Mesenchymal stem cell (in vitro differentiated cells and primary cell): ENCODE measurements around the gene FBXW5.

Experiments used
- DNase-seq: peaks from one replicate; pipeline ENCODE4 v3.0.0-alpha.2; 2013
- H2AFZ ChIP-seq: one replicate; pipeline ENCODE4 v1.6.1; 2013; ENCODE audit warnings: low read depth, mild to moderate bottlenecking, control low read depth, inconsistent platforms, low read length, moderate library complexity
- H2AK5ac ChIP-seq: 2 replicates; pipeline ENCODE4 v1.6.1; 2013; ENCODE audit warnings: low read length, moderate library complexity, mild to moderate bottlenecking, inconsistent platforms; ENCODE audit not compliant: severe bottlenecking
- H2BK120ac ChIP-seq: one replicate; pipeline ENCODE4 v1.6.1; 2013; ENCODE audit warnings: low read depth, mild to moderate bottlenecking, inconsistent platforms, low read length, moderate library complexity
- H2BK12ac ChIP-seq, 2 experiments: one replicate each; pipeline ENCODE4 v1.6.1; 2013; ENCODE audit warnings: inconsistent platforms in 2 of 2, low read length in 2 of 2, mild to moderate bottlenecking in 2 of 2, moderate library complexity in 2 of 2, control low read depth in 1 of 2
- H2BK15ac ChIP-seq: one replicate; pipeline ENCODE4 v1.6.1; 2013; ENCODE audit warnings: mild to moderate bottlenecking, low read depth, inconsistent platforms; ENCODE audit not compliant: poor library complexity, severe bottlenecking
- H2BK5ac ChIP-seq: 2 replicates; pipeline ENCODE4 v1.6.1; 2013; ENCODE audit warnings: low read depth, mild to moderate bottlenecking, low read length, control low read depth, inconsistent platforms; ENCODE audit not compliant: poor library complexity, severe bottlenecking
- H3K14ac ChIP-seq, 2 experiments: one replicate each; pipeline ENCODE4 v1.6.1; 2013; ENCODE audit warnings: inconsistent platforms in 2 of 2, low read length in 2 of 2, control low read depth in 1 of 2, mild to moderate bottlenecking in 1 of 2, moderate library complexity in 1 of 2
- H3K18ac ChIP-seq, 2 experiments: one replicate each; pipeline ENCODE4 v1.6.1; 2013; ENCODE audit warnings: inconsistent platforms in 2 of 2, low read length in 2 of 2, control low read depth in 1 of 2, low read depth in 1 of 2, mild to moderate bottlenecking in 1 of 2
- H3K23ac ChIP-seq, 2 experiments: one replicate each; pipeline ENCODE4 v1.6.1; 2013; ENCODE audit warnings: inconsistent platforms in 2 of 2, low read length in 2 of 2, mild to moderate bottlenecking in 2 of 2, moderate library complexity in 2 of 2, control low read depth in 1 of 2
- H3K27ac ChIP-seq: 2 replicates; pipeline ENCODE4 v1.5.1; 2013; ENCODE audit warnings: mild to moderate bottlenecking, moderate library complexity, low read length, control low read depth, inconsistent platforms; ENCODE audit not compliant: poor library complexity, severe bottlenecking
- H3K27me3 ChIP-seq, 2 experiments: 2 replicates each; pipeline versions ENCODE4 v1.6.1 to v1.7.0; 2013; ENCODE audit warnings: low read length in 2 of 2, mild to moderate bottlenecking in 2 of 2, moderate library complexity in 2 of 2, control low read depth in 1 of 2, inconsistent platforms in 1 of 2; ENCODE audit not compliant: control insufficient read depth in 1 of 2, insufficient read depth in 1 of 2
- H3K36me3 ChIP-seq, 2 experiments: 2 replicates each; pipeline versions ENCODE4 v1.6.1 to v1.7.0; 2013; ENCODE audit warnings: low read length in 2 of 2, control low read depth in 1 of 2, inconsistent platforms in 1 of 2, low read depth in 1 of 2, mild to moderate bottlenecking in 1 of 2; ENCODE audit not compliant: insufficient read depth in 2 of 2, control insufficient read depth in 1 of 2
- H3K4ac ChIP-seq, 2 experiments: one replicate each; pipeline ENCODE4 v1.6.1; 2013; ENCODE audit warnings: inconsistent platforms in 2 of 2, low read length in 2 of 2, mild to moderate bottlenecking in 2 of 2, moderate library complexity in 2 of 2, control low read depth in 1 of 2, low read depth in 1 of 2
- H3K4me1 ChIP-seq: 2 replicates; pipeline ENCODE4 v1.6.1; 2013; ENCODE audit warnings: low read depth, low read length, control low read depth; ENCODE audit not compliant: control insufficient read depth, insufficient read depth
- H3K4me2 ChIP-seq: 2 replicates; pipeline ENCODE4 v1.6.1; 2013; ENCODE audit warnings: low read length, mild to moderate bottlenecking, inconsistent platforms; ENCODE audit not compliant: poor library complexity, severe bottlenecking
- H3K4me3 ChIP-seq, 2 experiments: 2 replicates each; pipeline versions ENCODE4 v1.5.1 to v1.7.0; 2013; ENCODE audit warnings: low read length in 2 of 2, mild to moderate bottlenecking in 2 of 2, control low read depth in 1 of 2, low read depth in 1 of 2; ENCODE audit not compliant: insufficient read depth in 1 of 2
- H3K79me1 ChIP-seq: replicated peaks from 2 replicates; pipeline ENCODE4 v1.6.1; 2013; ENCODE audit warnings: mild to moderate bottlenecking, control low read depth, low read length, inconsistent platforms; ENCODE audit not compliant: poor library complexity, severe bottlenecking
- H3K9ac ChIP-seq: 2 replicates; pipeline ENCODE4 v1.7.0; 2013; ENCODE audit warnings: mild to moderate bottlenecking, low read length, moderate library complexity
- H3K9me3 ChIP-seq: 2 replicates; pipeline ENCODE4 v1.7.0; 2013; ENCODE audit warnings: mild to moderate bottlenecking, low read length; ENCODE audit not compliant: control insufficient read depth
- H4K8ac ChIP-seq: one replicate; pipeline ENCODE4 v1.6.1; 2013; ENCODE audit warnings: inconsistent platforms, mild to moderate bottlenecking, low read length, moderate library complexity
- H4K91ac ChIP-seq: one replicate; pipeline ENCODE4 v1.6.1; 2013; ENCODE audit warnings: mild to moderate bottlenecking, low read length, inconsistent platforms
- WGBS: methylation state at CpG from one replicate; pipeline ENCODE4 v1.1.7; 2013; ENCODE audit warnings: mixed read lengths; 5-methylcytosine and 5-hydroxymethylcytosine counted together

Gene FBXW5

GRCh38 chr9:136920734-136921231, 23.8 kb downstream of the FBXW5 start:
- no peak overlapping the region for H2BK12ac ChIP-seq
- no peak overlapping the region for H2BK15ac ChIP-seq
- no peak overlapping the region for H3K14ac ChIP-seq
- no peak overlapping the region for H3K23ac ChIP-seq
- H2BK5ac ChIP-seq, result no peak overlapping the region
- H3K4me1 ChIP-seq, result peaks cover 5% of the 10 kb centered on the region
- no peak overlapping the region for H4K8ac ChIP-seq
- H2AK5ac ChIP-seq, result no peak overlapping the region
- H3K4me2 ChIP-seq, result no peak overlapping the region
- H3K4ac ChIP-seq, result no peak overlapping the region
- H3K9me3 ChIP-seq, result no peaks in the 10 kb centered on the region
- H3K79me1 ChIP-seq, result peaks cover 36% of the 10 kb centered on the region
- no peak overlapping the region for H2BK120ac ChIP-seq
- no peak overlapping the region for H3K4me3 ChIP-seq
- no peak for DNase-seq
- H3K9ac ChIP-seq, result no peak overlapping the region
- no peak overlapping the region for H3K18ac ChIP-seq
- WGBS, result 97% methylated on average over 14 of the region's 14 CpGs
- H3K36me3 ChIP-seq, result peaks cover 49 to 75% of the 10 kb centered on the region in 2 experiments
- H3K27ac ChIP-seq, result no peak overlapping the region
- no peak overlapping the region for H2AFZ ChIP-seq
- H4K91ac ChIP-seq, result no peak overlapping the region
- H3K27me3 ChIP-seq, result no peaks in the 10 kb centered on the region

GRCh38 chr9:136920069-136920468, 24.5 kb downstream of the FBXW5 start:
- no peak overlapping the region for H3K27ac ChIP-seq
- no peak overlapping the region for H2AK5ac ChIP-seq
- peaks cover 6% of the 10 kb centered on the region for H3K4me1 ChIP-seq
- 98% methylated on average over 15 of the region's 15 CpGs for WGBS
- H2BK12ac ChIP-seq, result no peak overlapping the region
- H3K27me3 ChIP-seq, result no peaks in the 10 kb centered on the region
- no peak overlapping the region for H3K4ac ChIP-seq
- H3K18ac ChIP-seq, result no peak overlapping the region
- no peak overlapping the region for H3K4me2 ChIP-seq
- H3K14ac ChIP-seq, result no peak overlapping the region
- H2AFZ ChIP-seq, result no peak overlapping the region
- no peak for DNase-seq
- H4K91ac ChIP-seq, result no peak overlapping the region
- no peak overlapping the region for H2BK120ac ChIP-seq
- H3K23ac ChIP-seq, result no peak overlapping the region
- H3K9ac ChIP-seq, result no peak overlapping the region
- H3K9me3 ChIP-seq, result no peaks in the 10 kb centered on the region
- H2BK15ac ChIP-seq, result no peak overlapping the region
- H2BK5ac ChIP-seq, result no peak overlapping the region
- H4K8ac ChIP-seq, result no peak overlapping the region
- peaks cover 39% of the 10 kb centered on the region for H3K79me1 ChIP-seq
- H3K36me3 ChIP-seq, result peaks cover 52 to 75% of the 10 kb centered on the region in 2 experiments
- no peak overlapping the region for H3K4me3 ChIP-seq

GRCh38 chr9:136917902-136918301, 26.6 kb downstream of the FBXW5 start:
- Histone ChIP-seq H4K91ac (no peak overlapping the region), H3K18ac (no peak overlapping the region), H3K27me3 (no peaks in the 10 kb centered on the region), H3K4me1 (peaks cover 4% of the 10 kb centered on the region), H2BK120ac (no peak overlapping the region), H3K9ac (no peak overlapping the region), H4K8ac (no peak overlapping the region), H3K9me3 (no peaks in the 10 kb centered on the region), H3K14ac (no peak overlapping the region), H3K23ac (no peak overlapping the region), H2BK12ac (no peak overlapping the region), H2BK15ac (no peak overlapping the region), H3K4me3 (no peak overlapping the region), H3K79me1 (peaks cover 45% of the 10 kb centered on the region), H2BK5ac (no peak overlapping the region), H2AK5ac (no peak overlapping the region), H3K36me3 (peaks cover 52 to 73% of the 10 kb centered on the region in 2 experiments), H3K27ac (no peak overlapping the region), H2AFZ (no peak overlapping the region), H3K4ac (no peak overlapping the region), H3K4me2 (no peak overlapping the region)
- WGBS, result 98% methylated on average over 10 of the region's 11 CpGs
- no peak for DNase-seq

- Histone ChIP-seq H3K4me3 (no peak overlapping the region), H2BK5ac (no peak overlapping the region), H3K4me1 (peaks cover 1% of the 10 kb centered on the region), H3K18ac (no peak overlapping the region), H3K14ac (no peak overlapping the region), H3K9me3 (no peaks in the 10 kb centered on the region), H3K23ac (no peak overlapping the region), H3K79me1 (peaks cover 39% of the 10 kb centered on the region), H3K9ac (no peak overlapping the region), H3K36me3 (peaks cover 52 to 60% of the 10 kb centered on the region in 2 experiments), H3K4me2 (no peak overlapping the region), H2AFZ (no peak overlapping the region), H2BK15ac (no peak overlapping the region), H3K4ac (no peak overlapping the region), H2AK5ac (no peak overlapping the region), H2BK120ac (no peak overlapping the region), H4K91ac (peak overlapping the region; percentile 28), H2BK12ac (no peak overlapping the region), H3K27me3 (no peaks in the 10 kb centered on the region), H4K8ac (peak overlapping the region; percentile 16), H3K27ac (no peak overlapping the region)
- no peak for DNase-seq
- WGBS, result 98% methylated on average over 32 of the region's 32 CpGs
These were observed 28.0 kb downstream of the FBXW5 start for GRCh38 chr9:136916330-136917184.
